Neural cell (in vitro differentiated cells): ENCODE results near the gene SNCA. TPM values are rescaled to one million over a fixed set of nuclear protein-coding genes. Genes with fewer than 3 reads are reported as not detected.

Experiments used
- H2AFZ ChIP-seq: fragments of 200-600, 300-800 bp; sonication (generic), shearing (Covaris generic); 2 replicates; pipeline ENCODE4 v1.6.0; 2014; ENCODE audit warnings: low read depth, mild to moderate bottlenecking, antibody characterized with exemption, low read length, moderate library complexity
- H3F3A ChIP-seq: fragments of 200-600 bp; shearing (Covaris generic); 2 replicates; pipeline ENCODE4 v1.6.1; 2016; ENCODE audit warnings: mild to moderate bottlenecking, moderate library complexity, mixed read lengths, antibody characterized with exemption, low read length; ENCODE audit not compliant: insufficient read depth, poor library complexity, severe bottlenecking
- H3K27ac ChIP-seq: fragments of 200-600, 300-800 bp; sonication (generic), shearing (Covaris generic); 2 replicates; pipeline ENCODE4 v1.5.1; 2014; ENCODE audit warnings: mild to moderate bottlenecking, low read length, moderate library complexity
- H3K27me3 ChIP-seq: fragments of 300-800, 200-600 bp; sonication (generic), shearing (Covaris generic); 2 replicates; pipeline ENCODE4 v1.6.0; 2014; ENCODE audit warnings: mild to moderate bottlenecking, low read depth, low read length, moderate library complexity; ENCODE audit not compliant: insufficient read depth
- H3K36me3 ChIP-seq: fragments of 300-800, 200-600 bp; sonication (generic), shearing (Covaris generic); 2 replicates; pipeline ENCODE4 v1.5.1; 2014; ENCODE audit warnings: mild to moderate bottlenecking, antibody characterized with exemption, low read length, moderate library complexity; ENCODE audit not compliant: insufficient read depth
- H3K4me2 ChIP-seq: fragments of 300-800, 200-600 bp; sonication (generic), shearing (Covaris generic); 2 replicates; pipeline ENCODE4 v1.6.0; 2014; ENCODE audit warnings: mild to moderate bottlenecking, low read length
- H3K4me3 ChIP-seq: fragments of 300-800, 200-600 bp; sonication (generic), shearing (Covaris generic); 2 replicates; pipeline ENCODE4 v1.5.1; 2014; ENCODE audit warnings: mild to moderate bottlenecking, low read length, moderate library complexity
- H3K79me2 ChIP-seq: fragments of 200-600 bp; shearing (Covaris generic); replicated peaks from 2 replicates; pipeline ENCODE4 v1.6.0; 2014; ENCODE audit warnings: mild to moderate bottlenecking, low read length, moderate library complexity; ENCODE audit not compliant: insufficient read depth
- H3K9ac ChIP-seq: fragments of 300-800, 200-600 bp; sonication (generic), shearing (Covaris generic); 2 replicates; pipeline ENCODE4 v1.6.1; 2016; ENCODE audit warnings: mild to moderate bottlenecking, low read length, mixed read lengths
- H3K9me2 ChIP-seq: fragments of 200-600 bp; shearing (Covaris generic); 2 replicates; pipeline ENCODE4 v1.6.1; 2016; ENCODE audit warnings: mild to moderate bottlenecking, low read length, mixed read lengths; ENCODE audit not compliant: insufficient read depth
- H3K9me3 ChIP-seq: fragments of 200-600, 300-800 bp; sonication (generic), shearing (Covaris generic); 2 replicates; pipeline ENCODE4 v1.6.1; 2016; ENCODE audit warnings: mild to moderate bottlenecking, mixed run types, low read length, moderate library complexity, mixed read lengths
- H4K20me1 ChIP-seq: fragments of 200-600 bp; shearing (Covaris generic); 2 replicates; pipeline ENCODE4 v1.6.1; 2016; ENCODE audit warnings: mild to moderate bottlenecking, mixed run types; ENCODE audit not compliant: insufficient read depth
- EP300 ChIP-seq: fragments of 450-650 bp; conservative IDR thresholded peaks from 2 replicates; pipeline ENCODE4 v1.6.1; 2014; ENCODE audit warnings: antibody characterized with exemption, mild to moderate bottlenecking, moderate library complexity; ENCODE audit not compliant: poor library complexity, severe bottlenecking
- EZH2 ChIP-seq: fragments of 200-600, 300-800 bp; shearing (Covaris generic), sonication (generic); IDR thresholded peaks from 2 replicates; pipeline ENCODE4 v1.6.1; 2014; ENCODE audit warnings: antibody characterized with exemption, low read length, borderline replicate concordance, mild to moderate bottlenecking; ENCODE audit not compliant: insufficient read depth, poor library complexity, severe bottlenecking
- MXI1 ChIP-seq: fragments of 450-650 bp; conservative IDR thresholded peaks from 2 replicates; pipeline ENCODE4 v1.6.1; 2014; ENCODE audit warnings: antibody characterized with exemption, mild to moderate bottlenecking; ENCODE audit not compliant: poor library complexity, severe bottlenecking
- POLR2AphosphoS5 ChIP-seq: IDR thresholded peaks from 2 replicates; pipeline ENCODE4 v1.6.1; 2012
- RAD21 ChIP-seq: fragments of 450-650 bp; conservative IDR thresholded peaks from 2 replicates; pipeline ENCODE4 v1.6.1; 2014; ENCODE audit warnings: antibody characterized with exemption, mild to moderate bottlenecking, moderate library complexity
- REST ChIP-seq: IDR thresholded peaks from 2 replicates; pipeline ENCODE4 v1.6.1; 2012; ENCODE audit warnings: borderline replicate concordance
- SMC3 ChIP-seq: fragments of 450-650 bp; conservative IDR thresholded peaks from 2 replicates; pipeline ENCODE4 v1.6.1; 2014; ENCODE audit warnings: antibody characterized with exemption, mild to moderate bottlenecking, moderate library complexity; ENCODE audit not compliant: poor library complexity
- TAF1 ChIP-seq: IDR thresholded peaks from 2 replicates; pipeline ENCODE4 v1.6.1; 2012; ENCODE audit warnings: low read depth
- polyA plus RNA-seq: library from polyadenylated mRNA; depleted of rRNA; stranded (reverse); fragments of >200 nt; gene quantifications from 2 replicates; pipeline ENCODE4 v1.2.3, GENCODE V29; 2014
- TF ChIP-seq, protein P1 (sequence below): fragments of 450-650 bp; IDR thresholded peaks from 2 replicates; pipeline ENCODE4 v1.5.1; 2014; ENCODE audit warnings: antibody characterized with exemption, mild to moderate bottlenecking, moderate library complexity; ENCODE audit not compliant: poor library complexity, severe bottlenecking

Gene SNCA
- polyA plus RNA-seq, 1 donor from 2014 or later, result 66.1 TPM

- H3K36me3 ChIP-seq, result no peaks in the 10 kb centered on the region
- no peaks in the 10 kb centered on the region for H3K27me3 ChIP-seq
- no peaks in the 10 kb centered on the region for H3F3A ChIP-seq
- H3K4me3 ChIP-seq, result no peak overlapping the region
- no peaks in the 10 kb centered on the region for H3K79me2 ChIP-seq
- H4K20me1 ChIP-seq, result no peaks in the 10 kb centered on the region
- H3K4me2 ChIP-seq, result no peak overlapping the region
- H3K9me3 ChIP-seq, result no peaks in the 10 kb centered on the region
- H3K9me2 ChIP-seq, result no peaks in the 10 kb centered on the region
- TF ChIP-seq POLR2AphosphoS5, result no peak
- no peak for TF ChIP-seq SMC3
- TF ChIP-seq MXI1, result no peak
- TF ChIP-seq, protein P1, sequence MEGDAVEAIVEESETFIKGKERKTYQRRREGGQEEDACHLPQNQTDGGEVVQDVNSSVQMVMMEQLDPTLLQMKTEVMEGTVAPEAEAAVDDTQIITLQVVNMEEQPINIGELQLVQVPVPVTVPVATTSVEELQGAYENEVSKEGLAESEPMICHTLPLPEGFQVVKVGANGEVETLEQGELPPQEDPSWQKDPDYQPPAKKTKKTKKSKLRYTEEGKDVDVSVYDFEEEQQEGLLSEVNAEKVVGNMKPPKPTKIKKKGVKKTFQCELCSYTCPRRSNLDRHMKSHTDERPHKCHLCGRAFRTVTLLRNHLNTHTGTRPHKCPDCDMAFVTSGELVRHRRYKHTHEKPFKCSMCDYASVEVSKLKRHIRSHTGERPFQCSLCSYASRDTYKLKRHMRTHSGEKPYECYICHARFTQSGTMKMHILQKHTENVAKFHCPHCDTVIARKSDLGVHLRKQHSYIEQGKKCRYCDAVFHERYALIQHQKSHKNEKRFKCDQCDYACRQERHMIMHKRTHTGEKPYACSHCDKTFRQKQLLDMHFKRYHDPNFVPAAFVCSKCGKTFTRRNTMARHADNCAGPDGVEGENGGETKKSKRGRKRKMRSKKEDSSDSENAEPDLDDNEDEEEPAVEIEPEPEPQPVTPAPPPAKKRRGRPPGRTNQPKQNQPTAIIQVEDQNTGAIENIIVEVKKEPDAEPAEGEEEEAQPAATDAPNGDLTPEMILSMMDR, result no peak
- TF ChIP-seq EP300, result no peak
- no peak for TF ChIP-seq RAD21
- no peak for TF ChIP-seq TAF1
- TF ChIP-seq EZH2, result no peak
- no peak for TF ChIP-seq REST
- no peak overlapping the region for H2AFZ ChIP-seq
- no peak overlapping the region for H3K9ac ChIP-seq
- H3K27ac ChIP-seq, result no peak overlapping the region
These were observed 67.1 kb downstream of the SNCA start for GRCh38 chr4:89769856-89770255.

GRCh38 chr4:89767924-89768323, 69.0 kb downstream of the SNCA start:
- no peaks in the 10 kb centered on the region for H3K36me3 ChIP-seq
- no peaks in the 10 kb centered on the region for H3K9me2 ChIP-seq
- no peak overlapping the region for H3K27ac ChIP-seq
- H3K79me2 ChIP-seq, result no peaks in the 10 kb centered on the region
- no peak overlapping the region for H3K4me2 ChIP-seq
- H3K27me3 ChIP-seq, result no peaks in the 10 kb centered on the region
- H3F3A ChIP-seq, result no peaks in the 10 kb centered on the region
- H3K9me3 ChIP-seq, result no peaks in the 10 kb centered on the region
- H3K4me3 ChIP-seq, result no peak overlapping the region
- H3K9ac ChIP-seq, result no peak overlapping the region
- H4K20me1 ChIP-seq, result no peaks in the 10 kb centered on the region
- no peak overlapping the region for H2AFZ ChIP-seq
- TF ChIP-seq MXI1 (no peak), TAF1 (no peak), POLR2AphosphoS5 (no peak), REST (no peak), SMC3 (no peak), EP300 (no peak), RAD21 (no peak), EZH2 (no peak)
- TF ChIP-seq, protein P1, result no peak
